ENCODE measurements around the gene MAS1. TPM values are rescaled to one million over a fixed set of nuclear protein-coding genes. Genes with fewer than 3 reads are reported as not detected.

Gene MAS1
- total and polyA plus RNA-seq, 9 of the 15 experiments (the other 6 are each of a cell fraction or from before 2014, with no cell fraction given), result not detected

- no peak for TF ChIP-seq ZNF512 (tag; IDR thresholded peaks at IDR 0.05)
- TF ChIP-seq LEF1 (IDR thresholded peaks at IDR 0.05), result no peak
- no peak for TF ChIP-seq RBM34 (IDR thresholded peaks at IDR 0.05; ENCODE audit: borderline replicate concordance, insufficient read depth, low read length)
- no peak for TF ChIP-seq ZC3H8 (IDR thresholded peaks at IDR 0.05)
- TF ChIP-seq KLF13 (tag; IDR thresholded peaks at IDR 0.05; ENCODE audit: borderline replicate concordance, low read depth), result no peak
- no peak for TF ChIP-seq HDAC3 (IDR thresholded peaks at IDR 0.05; ENCODE audit: borderline replicate concordance, partially characterized antibody)
These were observed 2.3 kb downstream of the MAS1 start (continued) for GRCh38 chr6:159893064-159893463.

DNA sequence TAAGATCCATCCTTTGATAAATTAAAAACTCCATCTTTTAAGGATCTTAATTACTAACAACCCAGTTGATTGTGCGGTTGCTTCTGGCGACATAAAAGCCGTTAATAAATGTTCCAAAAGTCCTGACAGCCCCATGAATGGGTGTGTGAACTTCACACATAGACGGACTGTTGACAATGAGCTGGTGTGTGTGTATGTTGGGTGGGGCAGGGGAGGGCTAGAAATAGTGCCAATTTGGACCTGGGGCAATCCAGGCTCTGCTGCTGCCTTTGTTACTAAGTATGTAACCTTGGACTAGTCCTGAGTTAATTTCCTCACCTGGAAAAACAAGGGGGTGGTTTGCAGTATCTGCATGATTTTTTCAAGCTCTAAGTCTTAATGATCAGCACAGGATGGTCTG is 4.2 kb downstream of the MAS1 start:
- 1% methylated on average over 4 of the region's 4 CpGs for WGBS (ENCODE audit: insufficient coverage, low coverage, missing lambda C conversion rate)
- H3K4me3 ChIP-seq, result no peak overlapping the region
- intact Hi-C loops (cut with micrococcal nuclease) (no loop called here), in situ Hi-C loops (cut with MboI) (no loop called here)
- H3K9me3 ChIP-seq (replicated peaks; ENCODE audit: control insufficient read depth, insufficient read depth, low read depth, low read length), result no peaks in the 10 kb centered on the region
- H3K4me1 ChIP-seq (replicated peaks in 1 of 2; ENCODE audit: control insufficient read depth in 2 of 2, insufficient read depth in 2 of 2, low read length in 2 of 2), result no peaks in the 10 kb centered on the region
- no peak overlapping the region for H3K9ac ChIP-seq (ENCODE audit: insufficient read depth in 1 of 2, low read depth in 2 of 2, low read length in 2 of 2)
- ChIA-PET POLR2A (no interaction called here), CTCF (ENCODE audit: low intra/inter-chr PET ratio) (no interaction called here)
- no peak for DNase-seq (ENCODE audit: extremely low read depth in 1 of 4, low spot score in 3 of 4)
- no peak overlapping the region for H2AFZ ChIP-seq (ENCODE audit: low read depth, low read length)
- no peaks in the 10 kb centered on the region for H3K79me2 ChIP-seq (ENCODE audit: control insufficient read depth, insufficient read depth, low read length)
- no peak overlapping the region for H3K4me2 ChIP-seq (ENCODE audit: insufficient read depth, low read length)
- FAIRE-seq, result no peak
- no peak for ATAC-seq
- H3K36me3 ChIP-seq (ENCODE audit: control insufficient read depth, insufficient read depth, low read length), result no peaks in the 10 kb centered on the region
- no TSS peak for BruUV-seq (replicated peaks)
- H3K9me1 ChIP-seq (ENCODE audit: control insufficient read depth, insufficient read depth, low read length), result no peaks in the 10 kb centered on the region
- H4K20me1 ChIP-seq (replicated peaks; ENCODE audit: control insufficient read depth, insufficient read depth, low read length), result no peaks in the 10 kb centered on the region
- TF ChIP-seq SNRNP70 (optimal IDR thresholded peaks at IDR 0.05; ENCODE audit: low read depth, low read length) (no peak), ZBTB8A (IDR thresholded peaks at IDR 0.05; ENCODE audit: partially characterized antibody) (no peak), ZNF551 (CRISPR knock-in tag; IDR thresholded peaks at IDR 0.05) (no peak), SMARCA4 (IDR thresholded peaks at IDR 0.05) (no peak), SAP30 (IDR thresholded peaks at IDR 0.05; ENCODE audit: borderline replicate concordance, insufficient read depth, low read depth, low read length, poor library complexity, severe bottlenecking) (no peak), ZNF347 (CRISPR knock-in tag; IDR thresholded peaks at IDR 0.05; ENCODE audit: low read depth) (no peak), GATAD2A (IDR thresholded peaks at IDR 0.05) (no peak), POLR2B (IDR thresholded peaks at IDR 0.05; ENCODE audit: low read depth, partially characterized antibody) (no peak), RBM17 (IDR thresholded peaks at IDR 0.05; ENCODE audit: borderline replicate concordance, low read depth, low read length) (no peak), ZNF586 (CRISPR knock-in tag; conservative IDR thresholded peaks at IDR 0.05) (no peak), STAT5A (IDR thresholded peaks at IDR 0.05; ENCODE audit: borderline replicate concordance, low read length) (no peak), TAF7 (tag; IDR thresholded peaks at IDR 0.05) (no peak)
- no peak overlapping the region for H3K27ac ChIP-seq (ENCODE audit: extremely low read depth, low read depth, low read length)
- peaks cover 57 to 65% of the 10 kb centered on the region in 2 experiments for H3K27me3 ChIP-seq (ENCODE audit: control insufficient read depth in 2 of 2, insufficient read depth in 2 of 2, low read length in 2 of 2)

Data from K562 (cell line).